Measurements from ENCODE around the gene TNK1.

DNA sequence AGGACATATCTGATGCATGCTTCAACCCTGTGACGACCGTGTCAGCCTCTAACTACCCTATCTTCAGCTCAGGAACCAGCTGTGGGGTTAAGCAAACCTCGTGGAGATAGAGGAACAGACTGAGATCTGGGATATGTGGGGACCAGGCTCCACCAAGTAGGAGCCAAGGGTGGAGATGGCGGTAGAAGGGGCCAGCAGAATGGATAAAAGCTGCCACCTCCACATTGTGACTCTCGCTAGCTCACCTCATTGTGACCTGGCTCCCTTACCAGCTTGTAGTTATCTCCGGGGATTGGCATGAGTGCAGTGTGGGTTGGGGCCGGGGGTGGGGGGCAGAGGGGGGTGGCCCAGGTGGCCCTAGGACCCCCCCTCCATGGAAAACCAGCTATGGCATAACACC, 44.4 kb downstream of the TNK1 start, which contains the start of gene SPEM2:
- TF ChIP-seq POLR2A (IDR thresholded peaks at IDR 0.05) (no peak), POLR2AphosphoS5 (IDR thresholded peaks at IDR 0.05) (no peak), EP300 (IDR thresholded peaks at IDR 0.05; ENCODE audit: low read depth) (no peak)
- TF ChIP-seq, protein P1, sequence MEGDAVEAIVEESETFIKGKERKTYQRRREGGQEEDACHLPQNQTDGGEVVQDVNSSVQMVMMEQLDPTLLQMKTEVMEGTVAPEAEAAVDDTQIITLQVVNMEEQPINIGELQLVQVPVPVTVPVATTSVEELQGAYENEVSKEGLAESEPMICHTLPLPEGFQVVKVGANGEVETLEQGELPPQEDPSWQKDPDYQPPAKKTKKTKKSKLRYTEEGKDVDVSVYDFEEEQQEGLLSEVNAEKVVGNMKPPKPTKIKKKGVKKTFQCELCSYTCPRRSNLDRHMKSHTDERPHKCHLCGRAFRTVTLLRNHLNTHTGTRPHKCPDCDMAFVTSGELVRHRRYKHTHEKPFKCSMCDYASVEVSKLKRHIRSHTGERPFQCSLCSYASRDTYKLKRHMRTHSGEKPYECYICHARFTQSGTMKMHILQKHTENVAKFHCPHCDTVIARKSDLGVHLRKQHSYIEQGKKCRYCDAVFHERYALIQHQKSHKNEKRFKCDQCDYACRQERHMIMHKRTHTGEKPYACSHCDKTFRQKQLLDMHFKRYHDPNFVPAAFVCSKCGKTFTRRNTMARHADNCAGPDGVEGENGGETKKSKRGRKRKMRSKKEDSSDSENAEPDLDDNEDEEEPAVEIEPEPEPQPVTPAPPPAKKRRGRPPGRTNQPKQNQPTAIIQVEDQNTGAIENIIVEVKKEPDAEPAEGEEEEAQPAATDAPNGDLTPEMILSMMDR (IDR thresholded peaks at IDR 0.05): no peak

Data from transverse colon (tissue), 4 donors.